ENCODE measurements around the gene ANKDD1A.

The ANKDD1A gene

GRCh38 chr15:64947211-64947610 lies 35.5 kb downstream of the ANKDD1A start:
- H3K27me3 Mint-ChIP-seq = peaks cover 4% of the 10 kb centered on the region
- H3K4me1 Mint-ChIP-seq = no peaks in the 10 kb centered on the region
- H3K9me3 Mint-ChIP-seq = no peaks in the 10 kb centered on the region
- no peak for DNase-seq
- CTCF ChIA-PET = interaction anchor here (0.6 kb wide), 1 partner anchor 744 kb away, joined by 3 read pairs; no protein-coding TSS in a partner anchor
- H3K27ac Mint-ChIP-seq = no peak overlapping the region
- no peaks in the 10 kb centered on the region for H3K36me3 Mint-ChIP-seq
- no peak overlapping the region for H3K4me3 Mint-ChIP-seq

- CTCF ChIA-PET = no interaction called here
- Mint-ChIP-seq H3K4me1 (no peaks in the 10 kb centered on the region), H3K36me3 (no peaks in the 10 kb centered on the region), H3K4me3 (no peak overlapping the region), H3K27me3 (peaks cover 15% of the 10 kb centered on the region), H3K9me3 (no peaks in the 10 kb centered on the region), H3K27ac (no peak overlapping the region)
- no peak for DNase-seq
These were observed 37.2 kb downstream of the ANKDD1A start for GRCh38 chr15:64948916-64949315.

DNA sequence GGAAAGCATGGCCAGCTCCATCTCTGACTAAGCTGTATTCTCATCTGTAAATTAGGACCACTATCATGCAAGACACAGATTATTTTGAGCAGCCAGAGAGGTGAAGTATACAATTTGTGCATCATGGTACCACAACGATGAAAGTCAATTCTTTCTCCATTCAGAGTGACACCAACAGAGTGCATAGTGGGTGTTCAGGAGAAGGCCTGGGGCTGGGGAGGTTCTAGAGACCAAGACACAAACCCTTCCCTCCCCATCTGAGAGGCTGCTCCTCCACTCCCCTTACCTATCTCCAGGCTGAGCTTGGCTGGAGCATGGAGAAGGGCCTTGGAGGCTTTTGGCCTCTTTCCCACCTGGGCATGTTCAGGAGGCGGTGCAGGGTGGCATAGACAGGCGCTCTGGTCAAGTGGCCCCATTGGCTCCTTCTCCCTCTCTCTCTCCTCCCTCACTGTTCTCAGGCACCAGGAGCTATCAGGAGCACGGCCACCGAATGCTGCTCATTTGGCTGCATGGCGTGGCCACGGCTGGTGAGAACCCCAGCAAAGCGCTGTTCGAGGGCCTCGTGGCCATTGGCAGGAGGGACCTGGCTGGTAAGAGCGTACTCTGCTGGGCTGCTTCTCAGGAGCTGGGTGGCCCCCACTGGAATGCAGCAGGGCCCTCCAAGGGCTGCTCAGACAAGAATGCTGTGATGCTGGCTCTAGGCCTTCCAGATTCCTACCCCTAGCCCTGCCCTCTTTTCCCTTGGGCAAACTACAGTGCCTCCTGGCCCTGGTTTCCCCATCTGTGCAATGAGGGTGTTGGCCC lies 37.9 kb downstream of the ANKDD1A start:
- no peaks in the 10 kb centered on the region for H3K36me3 Mint-ChIP-seq
- no peak for DNase-seq
- H3K27me3 Mint-ChIP-seq = peaks cover 22% of the 10 kb centered on the region
- H3K27ac Mint-ChIP-seq = no peak overlapping the region
- CTCF ChIA-PET = no interaction called here
- no peaks in the 10 kb centered on the region for H3K4me1 Mint-ChIP-seq
- H3K9me3 Mint-ChIP-seq = no peaks in the 10 kb centered on the region
- H3K4me3 Mint-ChIP-seq = no peak overlapping the region

- CTCF ChIA-PET = no interaction called here
- no peak overlapping the region for H3K4me3 Mint-ChIP-seq
- H3K9me3 Mint-ChIP-seq = no peaks in the 10 kb centered on the region
- H3K36me3 Mint-ChIP-seq = peaks cover 7% of the 10 kb centered on the region
- H3K27me3 Mint-ChIP-seq = peaks cover 24% of the 10 kb centered on the region
- no peak for DNase-seq
- H3K4me1 Mint-ChIP-seq = no peaks in the 10 kb centered on the region
- H3K27ac Mint-ChIP-seq = no peak overlapping the region
These were observed 39.2 kb downstream of the ANKDD1A start for GRCh38 chr15:64950888-64951287.

GRCh38 chr15:64951777-64952418 lies 40.2 kb downstream of the ANKDD1A start:
- peaks cover 23% of the 10 kb centered on the region for H3K27me3 Mint-ChIP-seq

GRCh38 chr15:64954395-64954794 lies 42.7 kb downstream of the ANKDD1A start:
- H3K36me3 Mint-ChIP-seq = peaks cover 18% of the 10 kb centered on the region
- H3K27ac Mint-ChIP-seq = no peak overlapping the region
- H3K4me3 Mint-ChIP-seq = no peak overlapping the region
- no peaks in the 10 kb centered on the region for H3K9me3 Mint-ChIP-seq
- peaks cover 21% of the 10 kb centered on the region for H3K27me3 Mint-ChIP-seq
- no peak for DNase-seq
- H3K4me1 Mint-ChIP-seq = peaks cover 2% of the 10 kb centered on the region
- CTCF ChIA-PET = no interaction called here

More at GRCh38 chr15:64951777-64952418, 40.2 kb downstream of the ANKDD1A start:
- Mint-ChIP-seq H3K4me1 (no peaks in the 10 kb centered on the region), H3K9me3 (no peaks in the 10 kb centered on the region), H3K36me3 (peaks cover 11% of the 10 kb centered on the region), H3K27ac (no peak overlapping the region), H3K4me3 (no peak overlapping the region)
- CTCF ChIA-PET = no interaction called here
- no peak for DNase-seq

GRCh38 chr15:64959128-64959527 lies 47.4 kb downstream of the ANKDD1A start:
- no peak for DNase-seq
- Mint-ChIP-seq H3K4me3 (no peak overlapping the region), H3K4me1 (peaks cover 10% of the 10 kb centered on the region), H3K27me3 (peaks cover 7% of the 10 kb centered on the region), H3K27ac (peak overlapping the region; percentile 63), H3K36me3 (peaks cover 53% of the 10 kb centered on the region), H3K9me3 (no peaks in the 10 kb centered on the region)
- CTCF ChIA-PET = no interaction called here

- Mint-ChIP-seq H3K4me3 (no peak overlapping the region), H3K27me3 (no peaks in the 10 kb centered on the region), H3K27ac (peak overlapping the region; percentile 58), H3K4me1 (peaks cover 10% of the 10 kb centered on the region), H3K36me3 (peaks cover 58% of the 10 kb centered on the region), H3K9me3 (no peaks in the 10 kb centered on the region)
- DNase-seq = no peak
- CTCF ChIA-PET = no interaction called here
These were observed 48.5 kb downstream of the ANKDD1A start for GRCh38 chr15:64960153-64960552.

DNA sequence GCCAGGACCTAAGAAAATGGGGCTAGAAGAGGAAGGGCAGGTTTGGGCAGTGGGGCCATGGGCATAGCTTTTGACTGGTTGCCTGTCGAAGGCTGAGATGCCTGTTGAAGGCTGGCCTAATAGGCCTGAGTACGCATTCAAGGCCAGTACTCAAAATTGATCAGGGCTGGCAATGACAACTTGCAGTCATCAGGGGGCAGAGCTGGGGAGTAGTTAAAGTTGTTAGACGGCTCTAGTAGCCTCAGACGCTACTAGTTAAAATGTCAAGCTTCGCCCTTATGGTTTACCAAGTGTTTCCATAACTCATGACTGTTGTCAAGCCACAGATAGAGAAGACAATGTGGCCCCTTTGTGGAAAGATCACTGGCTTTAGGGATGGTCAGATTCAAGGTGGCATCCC lies 49.3 kb downstream of the ANKDD1A start:
- Mint-ChIP-seq H3K4me3 (no peak overlapping the region), H3K36me3 (peaks cover 55% of the 10 kb centered on the region), H3K4me1 (peaks cover 10% of the 10 kb centered on the region), H3K27ac (no peak overlapping the region), H3K9me3 (no peaks in the 10 kb centered on the region), H3K27me3 (no peaks in the 10 kb centered on the region)
- CTCF ChIA-PET = no interaction called here
- no peak for DNase-seq

- no peak overlapping the region for H3K27ac Mint-ChIP-seq
- no peaks in the 10 kb centered on the region for H3K27me3 Mint-ChIP-seq
- no peaks in the 10 kb centered on the region for H3K9me3 Mint-ChIP-seq
- CTCF ChIA-PET = no interaction called here
- no peak for DNase-seq
- H3K4me3 Mint-ChIP-seq = no peak overlapping the region
- H3K4me1 Mint-ChIP-seq = no peaks in the 10 kb centered on the region
- H3K36me3 Mint-ChIP-seq = peaks cover 36% of the 10 kb centered on the region
These were observed 57.7 kb downstream of the ANKDD1A start for GRCh38 chr15:64969401-64969800.

GRCh38 chr15:64970698-64971097 lies 59.0 kb downstream of the ANKDD1A start:
- CTCF ChIA-PET = interaction anchor here (1.0 kb wide), 1 partner anchor 98 kb away, joined by 3 read pairs; no protein-coding TSS in a partner anchor
- H3K4me1 Mint-ChIP-seq = peaks cover 4% of the 10 kb centered on the region
- no peaks in the 10 kb centered on the region for H3K27me3 Mint-ChIP-seq
- H3K36me3 Mint-ChIP-seq = peaks cover 36% of the 10 kb centered on the region
- H3K4me3 Mint-ChIP-seq = no peak overlapping the region
- no peak for DNase-seq
- no peaks in the 10 kb centered on the region for H3K9me3 Mint-ChIP-seq
- H3K27ac Mint-ChIP-seq = no peak overlapping the region

DNA sequence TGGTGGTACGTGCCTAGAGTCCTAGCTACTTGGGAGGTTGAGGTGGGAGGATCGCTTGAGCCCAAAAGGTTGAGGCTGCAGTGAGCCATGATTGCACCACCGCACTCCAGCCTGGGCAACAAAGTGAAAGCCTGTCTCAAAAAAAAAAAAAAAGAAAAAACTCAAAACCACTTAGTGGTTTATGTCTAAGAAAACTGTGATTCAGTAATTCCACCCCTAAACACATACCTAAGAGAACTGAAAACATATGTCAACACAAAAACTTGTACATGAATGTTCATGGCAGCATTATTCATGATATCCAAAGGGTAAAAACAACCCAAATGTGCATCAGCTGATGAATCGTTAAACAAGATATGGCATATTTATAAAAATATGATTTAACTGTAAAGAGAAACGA lies 63.7 kb downstream of the ANKDD1A start:
- H3K27me3 Mint-ChIP-seq = no peaks in the 10 kb centered on the region
- H3K9me3 Mint-ChIP-seq = no peaks in the 10 kb centered on the region
- peaks cover 4% of the 10 kb centered on the region for H3K4me1 Mint-ChIP-seq
- CTCF ChIA-PET = no interaction called here
- no peak overlapping the region for H3K4me3 Mint-ChIP-seq
- no peak for DNase-seq
- no peak overlapping the region for H3K27ac Mint-ChIP-seq
- peaks cover 36% of the 10 kb centered on the region for H3K36me3 Mint-ChIP-seq

GRCh38 chr15:64979252-64979710 lies 67.6 kb downstream of the ANKDD1A start:
- no peaks in the 10 kb centered on the region for H3K9me3 Mint-ChIP-seq
- no peak for DNase-seq
- CTCF ChIA-PET = no interaction called here
- no peaks in the 10 kb centered on the region for H3K27me3 Mint-ChIP-seq
- no peak overlapping the region for H3K27ac Mint-ChIP-seq
- H3K4me1 Mint-ChIP-seq = peaks cover 10% of the 10 kb centered on the region
- H3K36me3 Mint-ChIP-seq = peaks cover 37% of the 10 kb centered on the region
- H3K4me3 Mint-ChIP-seq = no peak overlapping the region

GRCh38 chr15:64981812-64982431 lies 70.2 kb downstream of the ANKDD1A start:
- CTCF ChIA-PET = interaction anchor here (0.8 to 1.4 kb wide), 3 partner anchors 27 to 119 kb away, joined by 3 read pairs; no protein-coding TSS in a partner anchor

More at GRCh38 chr15:64981812-64982431, 70.2 kb downstream of the ANKDD1A start:
- peaks cover 22% of the 10 kb centered on the region for H3K4me1 Mint-ChIP-seq
- H3K27me3 Mint-ChIP-seq = no peaks in the 10 kb centered on the region
- DNase-seq = no peak
- no peaks in the 10 kb centered on the region for H3K9me3 Mint-ChIP-seq
- no peak overlapping the region for H3K4me3 Mint-ChIP-seq
- peaks cover 37% of the 10 kb centered on the region for H3K36me3 Mint-ChIP-seq
- no peak overlapping the region for H3K27ac Mint-ChIP-seq

Data from activated naive CD4-positive, alpha-beta T cell treated with anti-CD3 and anti-CD28 coated beads, Interleukin-2, amount 10 ng/mL, durations not matched to agents 7 days and 5 days (primary cell).